OCI-LY1 (cell line): Measurements from ENCODE around the gene PVALEF.

Experiments
- H2AFZ ChIP-seq: fragments of 200-600 bp; sonication (generic), shearing (Covaris generic); 2 replicates; pipeline ENCODE4 v1.6.0; 2014; ENCODE audit warnings: antibody characterized with exemption, mild to moderate bottlenecking, low read length
- H3F3A ChIP-seq: fragments of 200-600 bp; sonication (generic), shearing (Covaris generic); 2 replicates; pipeline ENCODE4 v1.6.0; 2014; ENCODE audit warnings: mild to moderate bottlenecking, antibody characterized with exemption, low read length, moderate library complexity; ENCODE audit not compliant: insufficient read depth
- H3K27ac ChIP-seq: fragments of 200-600 bp; sonication (generic); 2 replicates; pipeline ENCODE4 v1.5.1; 2014; ENCODE audit warnings: low read length, mixed run types, mild to moderate bottlenecking, low read depth; ENCODE audit not compliant: poor library complexity, severe bottlenecking
- H3K27me3 ChIP-seq: fragments of 200-600 bp; sonication (generic); 2 replicates; pipeline ENCODE4 v1.6.0; 2014; ENCODE audit warnings: antibody characterized with exemption, mild to moderate bottlenecking, low read length, moderate library complexity; ENCODE audit not compliant: insufficient read depth
- H3K36me3 ChIP-seq: fragments of 200-600 bp; sonication (generic); 2 replicates; pipeline ENCODE4 v1.6.1; 2014; ENCODE audit warnings: mild to moderate bottlenecking, antibody characterized with exemption, low read length, moderate library complexity, mixed read lengths; ENCODE audit not compliant: insufficient read depth
- H3K4me1 ChIP-seq: fragments of 200-600 bp; sonication (generic); 2 replicates; pipeline ENCODE4 v1.5.1; 2014; ENCODE audit warnings: mild to moderate bottlenecking, low read length, moderate library complexity; ENCODE audit not compliant: insufficient read depth, severe bottlenecking
- H3K4me2 ChIP-seq: fragments of 200-600 bp; sonication (generic), shearing (Covaris generic); 2 replicates; pipeline ENCODE4 v1.6.1; 2014; ENCODE audit warnings: low read length
- H3K4me3 ChIP-seq: fragments of 200-600 bp; sonication (generic); 2 replicates; pipeline ENCODE4 v1.5.1; 2014; ENCODE audit warnings: low read length, low read depth, mild to moderate bottlenecking, mixed read lengths; ENCODE audit not compliant: poor library complexity, severe bottlenecking
- H3K79me2 ChIP-seq: fragments of 200-600 bp; shearing (Covaris generic); 2 replicates; pipeline ENCODE4 v1.6.1; 2016; ENCODE audit warnings: mixed run types, low read length, mixed read lengths; ENCODE audit not compliant: insufficient read depth
- H3K9ac ChIP-seq: fragments of 200-600 bp; sonication (generic), shearing (Covaris generic); 2 replicates; pipeline ENCODE4 v1.6.1; 2014; ENCODE audit warnings: mild to moderate bottlenecking, low read length, mixed read lengths
- H3K9me2 ChIP-seq: fragments of 200-600 bp; sonication (generic), shearing (Covaris generic); 2 replicates; pipeline ENCODE4 v1.6.1; 2014; ENCODE audit warnings: low read depth, mild to moderate bottlenecking, low read length, mixed read lengths
- H3K9me3 ChIP-seq: fragments of 200-600 bp; shearing (Covaris generic); 2 replicates; pipeline ENCODE4 v1.6.1; 2014; ENCODE audit warnings: low read length, mixed read lengths
- H4K20me1 ChIP-seq: fragments of 200-600 bp; sonication (generic), shearing (Covaris generic); 2 replicates; pipeline ENCODE4 v1.6.0; 2016; ENCODE audit warnings: mild to moderate bottlenecking, low read length; ENCODE audit not compliant: insufficient read depth
- EZH2 ChIP-seq: fragments of 200-600 bp; sonication (generic), shearing (Covaris generic); IDR thresholded peaks from 2 replicates; pipeline ENCODE4 v1.8.0; 2017; ENCODE audit warnings: borderline replicate concordance, mixed run types, mild to moderate bottlenecking, antibody characterized with exemption, low read length, moderate library complexity, mixed read lengths
- TF ChIP-seq, protein P1 (sequence below): fragments of 200-600 bp; sonication (generic), shearing (Covaris generic); IDR thresholded peaks from 2 replicates; pipeline ENCODE4 v1.5.1; 2017; ENCODE audit warnings: mild to moderate bottlenecking, antibody characterized with exemption, low read length, moderate library complexity, mixed read lengths

Gene PVALEF

DNA sequence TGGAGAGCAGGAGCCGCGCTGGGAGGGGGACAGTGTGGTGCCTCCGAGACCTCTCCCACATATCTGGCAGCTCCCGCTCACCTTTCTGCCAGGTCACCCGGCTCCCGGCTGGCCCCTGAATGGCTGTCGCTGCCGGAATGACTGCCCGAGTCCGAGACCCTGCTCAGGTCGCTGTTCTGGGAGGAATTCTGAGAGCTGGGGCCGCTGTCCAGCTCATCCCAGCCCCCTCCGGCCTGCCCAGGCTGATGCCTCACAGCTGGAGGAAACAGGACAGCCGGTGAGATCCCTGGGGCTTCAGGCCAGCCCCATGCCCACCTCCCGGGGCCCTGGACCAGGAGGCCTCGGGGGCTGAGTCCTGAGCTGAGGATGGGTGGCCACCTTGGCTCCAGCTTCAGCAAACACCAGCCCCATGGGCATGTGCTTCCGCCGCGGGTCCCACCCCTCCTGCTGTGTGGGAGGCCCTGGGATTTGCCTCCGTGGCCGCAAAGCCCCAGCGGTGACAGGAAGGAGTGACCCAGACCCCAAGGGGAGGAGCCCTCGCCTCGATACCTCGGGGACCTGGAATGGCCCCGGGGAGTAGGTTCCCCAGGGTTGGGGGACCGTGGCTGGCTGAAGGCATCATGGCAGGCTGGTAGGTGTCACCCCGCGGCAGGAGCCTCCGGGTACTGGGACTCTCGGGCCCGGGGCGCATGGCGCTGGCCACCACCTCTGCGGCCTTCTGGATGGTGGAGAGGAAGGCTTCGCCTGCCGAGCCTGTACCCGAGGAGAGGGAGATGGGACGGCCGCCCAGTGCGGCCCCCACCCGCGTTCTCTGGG is 66.7 kb downstream of the PVALEF start:
- no peaks in the 10 kb centered on the region for H3K79me2 ChIP-seq
- TF ChIP-seq EZH2: no peak
- TF ChIP-seq, protein P1, sequence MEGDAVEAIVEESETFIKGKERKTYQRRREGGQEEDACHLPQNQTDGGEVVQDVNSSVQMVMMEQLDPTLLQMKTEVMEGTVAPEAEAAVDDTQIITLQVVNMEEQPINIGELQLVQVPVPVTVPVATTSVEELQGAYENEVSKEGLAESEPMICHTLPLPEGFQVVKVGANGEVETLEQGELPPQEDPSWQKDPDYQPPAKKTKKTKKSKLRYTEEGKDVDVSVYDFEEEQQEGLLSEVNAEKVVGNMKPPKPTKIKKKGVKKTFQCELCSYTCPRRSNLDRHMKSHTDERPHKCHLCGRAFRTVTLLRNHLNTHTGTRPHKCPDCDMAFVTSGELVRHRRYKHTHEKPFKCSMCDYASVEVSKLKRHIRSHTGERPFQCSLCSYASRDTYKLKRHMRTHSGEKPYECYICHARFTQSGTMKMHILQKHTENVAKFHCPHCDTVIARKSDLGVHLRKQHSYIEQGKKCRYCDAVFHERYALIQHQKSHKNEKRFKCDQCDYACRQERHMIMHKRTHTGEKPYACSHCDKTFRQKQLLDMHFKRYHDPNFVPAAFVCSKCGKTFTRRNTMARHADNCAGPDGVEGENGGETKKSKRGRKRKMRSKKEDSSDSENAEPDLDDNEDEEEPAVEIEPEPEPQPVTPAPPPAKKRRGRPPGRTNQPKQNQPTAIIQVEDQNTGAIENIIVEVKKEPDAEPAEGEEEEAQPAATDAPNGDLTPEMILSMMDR: no peak
- H4K20me1 ChIP-seq: no peaks in the 10 kb centered on the region
- H3K9me3 ChIP-seq: no peaks in the 10 kb centered on the region
- H3K27me3 ChIP-seq: no peaks in the 10 kb centered on the region
- no peaks in the 10 kb centered on the region for H3F3A ChIP-seq
- H3K9ac ChIP-seq: no peak overlapping the region
- no peak overlapping the region for H2AFZ ChIP-seq
- no peak overlapping the region for H3K4me3 ChIP-seq
- H3K9me2 ChIP-seq: no peaks in the 10 kb centered on the region
- no peak overlapping the region for H3K27ac ChIP-seq
- no peaks in the 10 kb centered on the region for H3K4me1 ChIP-seq
- H3K36me3 ChIP-seq: peaks cover 23% of the 10 kb centered on the region
- H3K4me2 ChIP-seq: no peak overlapping the region
